Colonic mucosa (tissue), 4 donors: ENCODE data around the gene IL1RAP. TPM values are rescaled to one million over a fixed set of nuclear protein-coding genes. Genes with fewer than 3 reads are reported as not detected.

Experiments used
- DNase-seq: peaks from one replicate; pipeline ENCODE4 v3.0.0-alpha.2; 2020
- H3K27ac ChIP-seq: fragments of 200-600 bp; one replicate; pipeline ENCODE4 v1.8.0; 2021
- H3K27me3 ChIP-seq: fragments of 200-600 bp; one replicate; pipeline ENCODE4 v1.8.0; 2021
- H3K36me3 ChIP-seq: fragments of 200-600 bp; one replicate; pipeline ENCODE4 v1.8.0; 2021
- H3K4me1 ChIP-seq: fragments of 200-600 bp; one replicate; pipeline ENCODE4 v1.8.0; 2021; ENCODE audit warnings: mild to moderate bottlenecking
- H3K4me3 ChIP-seq: fragments of 200-600 bp; one replicate; pipeline ENCODE4 v1.8.0; 2021
- H3K9ac ChIP-seq, 2 donors: one replicate each; pipeline ENCODE4 v1.7.0; 2013; ENCODE audit warnings: control low read depth in 2 of 2, low read depth in 2 of 2, low read length in 2 of 2
- H3K9me3 ChIP-seq: fragments of 200-600 bp; one replicate; pipeline ENCODE4 v1.8.0; 2021
- CTCF ChIP-seq: fragments of 200-600 bp; IDR thresholded peaks from one replicate; pipeline ENCODE4 v1.8.0; 2022; ENCODE audit warnings: antibody characterized with exemption, mild to moderate bottlenecking
- intact Hi-C: fragments of 100-400 bp; cut with DNase I; formaldehyde crosslinking; loops from one replicate; pipeline ENCODE4 v1.14.1; 2022
- total RNA-seq, 2 donors: library from RNA; stranded (reverse); fragmentation: NEBNext Ultra II Directional in 1 of 2; extraction: Animal tissue kit (Norgen Biotek cat#: 25700) in 1 of 2; gene quantifications; one replicate each; pipeline ENCODE4 v1.2.1, GENCODE V29; 2021
- donor health status: healthy.
- donor health status: DM: no; HTN: no; CAD: no.
- donor health status: DM: no; HTN: no; CAD: no.

Gene IL1RAP
- total RNA-seq, 2 donors from 2014 or later: 3.9 to 5.0 TPM

- no peaks in the 10 kb centered on the region for H3K27me3 ChIP-seq
- DNase-seq: no peak
- no peak for TF ChIP-seq CTCF
- H3K9ac ChIP-seq: no peak overlapping the region
- no peaks in the 10 kb centered on the region for H3K4me1 ChIP-seq
- no peak overlapping the region for H3K4me3 ChIP-seq
- no peaks in the 10 kb centered on the region for H3K9me3 ChIP-seq
- H3K27ac ChIP-seq: no peak overlapping the region
- no peaks in the 10 kb centered on the region for H3K36me3 ChIP-seq
- intact Hi-C loops: no loop called here
Measured at GRCh38 chr3:190534986-190535385, 21.1 kb downstream of the IL1RAP start.

GRCh38 chr3:190537146-190537545 lies 23.3 kb downstream of the IL1RAP start:
- no peak overlapping the region for H3K4me3 ChIP-seq
- DNase-seq: no peak
- H3K4me1 ChIP-seq: no peaks in the 10 kb centered on the region
- H3K27ac ChIP-seq: no peak overlapping the region
- H3K9me3 ChIP-seq: no peaks in the 10 kb centered on the region
- TF ChIP-seq CTCF: no peak
- H3K36me3 ChIP-seq: no peaks in the 10 kb centered on the region
- intact Hi-C loops: no loop called here
- no peak overlapping the region for H3K9ac ChIP-seq
- no peaks in the 10 kb centered on the region for H3K27me3 ChIP-seq

GRCh38 chr3:190538288-190538687 lies 24.4 kb downstream of the IL1RAP start:
- Histone ChIP-seq H3K4me3 (no peak overlapping the region), H3K9ac (no peak overlapping the region), H3K4me1 (no peaks in the 10 kb centered on the region), H3K27me3 (no peaks in the 10 kb centered on the region), H3K27ac (no peak overlapping the region), H3K9me3 (no peaks in the 10 kb centered on the region), H3K36me3 (no peaks in the 10 kb centered on the region)
- TF ChIP-seq CTCF: no peak
- DNase-seq: no peak
- intact Hi-C loops: no loop called here

- Histone ChIP-seq H3K36me3 (no peaks in the 10 kb centered on the region), H3K4me3 (no peak overlapping the region), H3K27me3 (no peaks in the 10 kb centered on the region), H3K4me1 (no peaks in the 10 kb centered on the region), H3K27ac (no peak overlapping the region), H3K9ac (no peak overlapping the region), H3K9me3 (no peaks in the 10 kb centered on the region)
- no peak for TF ChIP-seq CTCF
- no peak for DNase-seq
- intact Hi-C loops: no loop called here
Measured at GRCh38 chr3:190539526-190539925, 25.6 kb downstream of the IL1RAP start.

- no peaks in the 10 kb centered on the region for H3K4me1 ChIP-seq
- H3K9me3 ChIP-seq: no peaks in the 10 kb centered on the region
- H3K9ac ChIP-seq: no peak overlapping the region
- intact Hi-C loops: no loop called here
- no peak overlapping the region for H3K4me3 ChIP-seq
- no peak for TF ChIP-seq CTCF
- H3K27me3 ChIP-seq: no peaks in the 10 kb centered on the region
- no peaks in the 10 kb centered on the region for H3K36me3 ChIP-seq
- DNase-seq: no peak
- H3K27ac ChIP-seq: no peak overlapping the region
Measured at GRCh38 chr3:190541008-190541407, 27.1 kb downstream of the IL1RAP start.

- Histone ChIP-seq H3K4me3 (no peak overlapping the region), H3K4me1 (no peaks in the 10 kb centered on the region), H3K9ac (no peak overlapping the region), H3K36me3 (no peaks in the 10 kb centered on the region), H3K27ac (no peak overlapping the region), H3K9me3 (no peaks in the 10 kb centered on the region), H3K27me3 (no peaks in the 10 kb centered on the region)
- intact Hi-C loops: no loop called here
- DNase-seq: no peak
- no peak for TF ChIP-seq CTCF
Measured at GRCh38 chr3:190541560-190541959, 27.7 kb downstream of the IL1RAP start.
